ENCODE results near the gene RASGRP3. TPM values are rescaled to one million over a fixed set of nuclear protein-coding genes. Genes with fewer than 3 reads are reported as not detected.

Gene RASGRP3
- polyA plus RNA-seq, 1 donor: 19.6 TPM

DNA sequence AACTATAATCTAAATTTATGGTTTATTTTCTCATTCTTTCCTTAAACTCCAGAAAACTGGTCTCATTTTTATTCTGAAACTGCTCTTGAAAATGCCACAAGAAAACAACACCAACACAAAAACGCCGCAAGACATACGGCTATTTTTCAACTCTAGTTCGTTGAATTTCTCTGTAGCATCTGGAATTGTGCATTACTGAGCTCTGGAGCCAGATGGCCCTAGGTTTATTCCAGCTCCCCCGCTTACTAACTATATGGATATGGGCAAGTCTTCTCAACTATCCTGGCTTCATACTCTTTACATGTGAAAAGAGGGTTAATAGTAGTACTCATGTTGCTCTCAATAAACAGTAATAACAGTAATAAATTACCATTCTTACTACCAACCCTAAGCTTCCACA is 102.8 kb downstream of the RASGRP3 start:
- DNase-seq: no peak

DNA sequence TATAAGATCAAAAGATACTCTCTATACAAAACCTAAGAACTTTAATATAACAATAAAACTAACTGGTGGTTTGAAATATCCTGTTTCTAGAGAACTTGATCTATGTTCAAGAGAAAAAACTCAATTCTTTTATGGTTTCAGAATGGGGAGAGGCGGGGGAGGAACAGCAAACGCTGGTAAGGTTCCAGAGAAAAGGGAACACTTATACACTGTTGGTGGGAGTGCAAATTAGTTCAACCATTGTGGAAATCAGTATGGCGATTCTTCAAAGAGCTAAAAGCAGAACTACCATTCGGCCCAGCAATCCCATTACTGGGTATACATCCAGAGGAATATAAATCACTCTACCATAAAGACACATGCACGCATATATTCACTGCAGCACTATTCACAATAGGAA is 105.4 kb downstream of the RASGRP3 start:
- peak; percentile 20 for DNase-seq

DNA sequence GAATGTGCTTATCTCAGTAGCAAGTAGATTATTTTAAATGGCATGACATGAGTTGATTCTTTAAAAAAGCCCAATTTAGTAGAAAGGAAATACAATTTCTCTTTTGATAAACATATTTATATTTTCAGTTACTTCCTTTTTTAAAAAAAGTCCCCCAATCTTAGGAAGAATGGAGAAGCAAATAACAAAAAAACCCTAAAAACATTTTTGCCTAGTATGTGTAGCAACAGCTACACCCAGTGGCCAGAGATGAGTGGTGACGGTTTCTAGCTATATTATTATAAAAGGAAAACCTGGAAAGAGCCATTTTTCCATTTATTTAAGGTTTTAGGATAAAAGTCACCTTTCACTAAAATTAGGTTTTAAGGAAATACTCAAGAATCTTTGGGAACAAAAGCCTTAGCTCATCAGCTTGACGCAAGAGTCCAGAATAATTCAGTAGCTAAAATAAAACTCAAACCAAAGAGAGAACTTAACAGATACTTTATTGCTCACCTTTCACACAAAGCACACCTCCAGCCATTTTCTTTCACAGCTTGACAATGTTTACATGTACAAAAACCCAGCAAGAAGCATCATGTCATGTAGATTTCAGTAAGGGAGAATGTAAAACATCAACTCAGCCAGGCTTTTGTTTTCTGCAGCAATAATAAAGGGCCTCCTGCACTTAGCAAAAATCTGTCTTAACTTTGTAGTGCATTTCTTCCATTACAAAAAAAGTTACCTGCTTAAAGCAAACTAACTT is 106.9 kb downstream of the RASGRP3 start:
- DNase-seq: peak; percentile 60

DNA sequence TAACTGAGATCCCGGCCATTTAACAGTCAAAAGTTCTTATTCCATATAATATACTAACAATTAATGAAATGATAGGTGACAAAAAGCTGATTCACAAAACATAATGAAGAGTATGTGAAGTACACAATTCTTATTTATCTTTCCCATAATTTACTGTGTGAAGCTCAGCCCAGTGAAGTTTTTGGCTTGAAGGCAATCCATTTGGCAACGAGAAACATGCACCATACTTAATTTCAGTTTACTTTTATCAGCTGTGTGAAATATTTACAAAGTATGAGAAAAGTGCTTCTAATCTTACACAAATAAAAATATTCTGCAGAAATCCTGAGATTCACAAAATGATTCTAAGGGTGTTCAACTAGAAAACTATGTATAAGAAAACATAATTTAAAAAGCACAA is 110.3 kb downstream of the RASGRP3 start:
- no peak for DNase-seq

DNA sequence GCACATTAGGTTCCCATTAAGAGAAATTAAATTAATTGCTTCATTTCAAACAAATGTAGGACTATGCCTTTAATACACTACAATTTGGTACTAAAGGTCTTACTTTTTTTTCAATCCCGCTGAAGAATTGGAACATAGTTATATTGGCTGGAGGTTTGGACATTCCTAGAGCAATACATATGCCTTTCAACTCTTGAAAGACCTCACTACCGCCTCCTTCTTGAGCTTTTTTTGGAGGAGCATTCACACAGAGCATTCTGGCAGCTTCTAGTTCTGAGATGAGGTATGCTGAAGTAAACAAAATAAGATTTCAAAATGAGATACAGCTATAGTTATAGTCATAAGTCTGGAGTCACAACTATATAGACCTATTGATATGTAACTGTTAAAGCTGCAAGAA is 111.8 kb downstream of the RASGRP3 start:
- no peak for DNase-seq

DNA sequence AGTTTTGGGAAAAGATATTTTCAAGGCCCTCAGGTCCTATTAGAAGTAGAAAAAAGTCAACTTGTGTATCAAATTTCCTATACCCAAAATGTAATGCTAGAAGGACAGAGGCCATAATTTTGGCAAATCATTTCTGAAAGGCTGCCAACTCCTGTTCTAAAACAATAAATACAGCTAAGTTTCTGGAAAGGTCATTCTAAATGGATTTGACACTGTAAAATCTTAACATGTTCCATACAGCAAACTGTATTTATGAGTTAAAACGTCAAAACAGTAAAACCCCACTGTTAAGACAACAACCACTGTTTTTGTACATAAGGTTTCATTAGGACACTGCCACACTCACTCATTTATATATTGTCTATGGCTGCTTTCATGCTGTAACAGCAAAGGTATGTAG is 113.0 kb downstream of the RASGRP3 start:
- no peak for DNase-seq

DNA sequence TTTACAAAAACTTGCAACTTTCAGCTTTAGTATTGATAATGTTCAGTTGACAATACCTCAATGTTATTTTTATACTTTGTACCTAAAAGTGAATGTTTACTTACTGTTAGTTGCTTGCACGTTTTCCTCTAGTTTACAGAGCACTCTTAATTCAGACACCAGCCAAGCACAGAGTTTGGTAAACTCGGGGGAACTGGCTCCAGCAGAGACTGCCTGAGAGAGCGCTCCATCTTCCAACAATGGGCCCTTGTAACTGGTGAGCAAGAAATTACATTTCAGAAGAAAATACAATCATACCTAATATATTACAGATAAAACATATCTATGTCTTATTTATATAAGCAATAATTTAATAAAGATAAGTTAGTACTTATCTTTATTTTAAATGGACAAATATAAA is 118.9 kb downstream of the RASGRP3 start:
- DNase-seq: no peak

DNA sequence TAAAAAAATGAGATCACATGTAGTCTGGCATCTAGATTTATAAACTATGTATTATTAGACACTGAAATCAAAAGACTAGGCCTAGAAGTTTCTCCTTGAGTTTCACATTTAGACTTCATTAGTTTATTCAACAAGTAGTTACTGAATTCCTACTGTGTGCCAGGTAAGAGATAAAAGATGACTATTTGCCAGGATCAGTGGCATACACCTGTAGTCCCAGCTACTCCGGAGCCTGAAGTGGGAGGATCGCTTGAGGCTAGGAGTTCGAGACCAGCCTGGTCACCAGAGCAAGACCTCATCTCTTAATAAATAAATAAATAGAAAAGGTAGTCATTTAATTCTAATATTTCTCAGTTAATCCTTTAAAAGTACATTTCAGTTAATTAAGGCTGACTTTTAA is 120.6 kb downstream of the RASGRP3 start:
- DNase-seq: no peak

DNA sequence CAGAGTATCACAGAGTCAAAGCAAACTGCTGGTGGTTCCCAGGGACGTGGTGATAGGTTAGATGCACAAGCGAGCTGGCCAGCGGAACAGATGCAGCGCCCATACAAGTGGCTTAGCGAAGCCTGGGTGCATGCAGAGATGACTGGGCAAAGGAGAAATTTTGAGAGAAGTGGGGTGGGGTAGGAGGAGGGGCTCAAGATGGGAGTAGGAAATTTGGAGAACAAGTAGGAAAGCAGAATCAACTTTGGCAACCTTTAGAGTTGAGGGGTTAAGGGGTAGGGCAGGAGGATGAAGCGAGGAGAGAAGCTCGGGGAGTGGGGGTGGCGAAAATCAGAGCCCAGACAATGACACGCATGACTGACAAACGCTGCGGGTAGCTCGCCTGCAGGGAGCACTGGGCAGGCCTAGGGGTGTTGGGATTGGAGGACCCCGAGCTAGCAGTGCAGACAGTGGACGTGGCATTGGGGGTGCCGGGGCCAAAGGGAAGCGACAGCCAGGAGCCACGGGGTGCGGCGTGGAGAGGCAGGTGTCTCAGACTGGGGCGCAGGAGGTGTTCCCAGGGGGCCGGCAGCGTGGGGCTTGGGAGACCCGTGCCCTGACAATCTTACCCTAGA is 122.2 kb downstream of the RASGRP3 start:
- DNase-seq: no peak

DNA sequence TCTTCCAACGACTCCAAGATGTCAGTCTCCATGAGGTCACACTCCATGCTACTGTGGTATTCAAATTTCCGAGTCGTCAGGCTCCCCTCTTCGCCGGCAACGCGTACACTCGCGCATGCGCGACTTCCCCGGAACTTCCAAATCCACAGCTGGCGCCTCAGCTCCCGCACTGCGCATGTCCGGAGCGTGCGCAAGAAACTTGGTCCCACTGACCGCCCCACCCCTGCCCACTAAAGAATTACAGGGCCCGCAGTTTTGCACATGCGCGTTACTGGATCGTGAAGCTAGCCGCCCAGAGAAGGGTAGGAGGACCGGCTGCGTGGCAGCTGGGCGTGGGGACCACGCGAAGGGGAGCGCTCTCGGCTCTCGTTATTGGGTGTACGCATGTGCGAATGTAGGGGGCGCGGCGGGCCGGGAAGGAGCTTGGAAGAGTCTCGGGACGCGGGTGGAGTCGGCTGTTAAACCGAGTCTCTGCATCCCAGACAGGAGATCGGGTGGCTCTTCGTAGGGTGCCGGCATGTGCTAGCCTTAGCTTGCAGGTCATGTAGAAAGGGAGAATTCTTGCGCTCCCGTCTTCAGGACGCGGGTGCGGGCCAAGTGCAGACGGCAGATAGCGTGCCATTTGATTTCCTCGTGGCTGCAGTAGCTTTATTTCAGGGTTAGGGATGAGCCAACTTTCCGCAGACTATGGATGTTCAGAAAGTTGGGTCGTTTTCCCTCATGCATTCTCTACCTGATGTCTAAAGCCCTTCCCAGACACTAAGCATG is 122.9 kb downstream of the RASGRP3 start, which contains the start of gene FAM98A:
TSS of gene FAM98A (minus strand) at position 125 of the 768 bp plus-strand sequence. CDS start at position 47, 78 bp downstream.
- peak; percentile 99 for DNase-seq

DNA sequence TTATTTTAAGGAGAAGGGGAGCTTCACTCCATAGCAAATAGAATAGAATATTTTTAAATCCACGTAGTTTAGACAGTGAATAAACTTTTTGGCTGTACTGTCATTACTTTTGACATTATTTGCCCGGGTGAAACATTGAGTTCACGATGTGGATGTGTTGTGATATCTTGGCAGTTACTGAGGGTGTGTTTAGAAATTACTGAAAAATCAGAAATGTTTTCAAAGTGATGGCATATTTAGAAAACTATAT is 123.4 kb downstream of the RASGRP3 start:
- DNase-seq: no peak

DNA sequence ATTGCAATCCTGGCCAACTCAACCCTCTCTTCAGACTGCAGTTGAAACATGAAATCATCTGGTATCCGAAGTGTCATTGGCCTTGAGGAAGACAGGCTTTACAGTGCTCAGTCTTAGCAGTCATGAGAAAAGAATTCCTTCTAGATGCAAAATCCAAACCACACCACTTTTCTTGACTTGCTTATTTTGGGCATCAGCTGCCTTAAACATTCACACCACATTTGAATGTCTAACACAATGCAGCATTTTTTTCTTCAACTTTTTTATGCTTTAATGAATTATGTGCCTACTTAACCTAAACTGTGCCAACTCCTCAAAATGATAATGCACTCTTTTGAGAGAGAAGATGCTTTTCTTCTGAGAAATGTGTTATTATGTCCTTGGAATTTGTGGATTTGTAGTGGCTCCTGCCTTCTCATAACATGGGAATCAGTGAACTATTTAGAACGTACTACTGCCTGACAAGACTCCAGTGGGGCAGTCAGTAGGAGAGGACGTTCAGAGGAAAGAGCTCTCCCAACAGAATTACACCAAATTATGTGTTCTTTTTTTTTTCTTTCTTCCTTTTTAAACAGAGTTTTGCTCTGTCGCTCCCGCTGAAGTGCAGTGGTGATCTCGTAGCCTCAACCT is 125.9 kb downstream of the RASGRP3 start:
- no peak for DNase-seq

DNA sequence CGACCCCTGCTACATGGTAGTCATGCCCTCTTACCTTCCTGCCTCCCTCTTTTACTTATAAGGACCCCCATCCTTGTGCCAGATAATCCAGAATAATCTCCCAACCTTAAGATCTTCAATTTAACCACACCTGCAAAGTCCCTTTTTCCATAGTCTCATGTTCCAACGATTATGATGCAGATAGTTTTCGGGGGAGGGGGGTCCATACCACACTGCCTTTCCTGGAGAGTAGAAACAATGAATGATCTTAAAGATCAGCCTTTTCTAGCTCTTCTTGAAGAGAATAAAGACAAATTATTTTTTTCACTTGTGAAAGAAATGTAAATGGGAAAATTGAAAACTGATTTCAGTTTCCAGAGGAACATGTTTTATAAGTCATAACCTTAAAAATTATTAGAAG is 127.0 kb downstream of the RASGRP3 start:
- DNase-seq: no peak

DNA sequence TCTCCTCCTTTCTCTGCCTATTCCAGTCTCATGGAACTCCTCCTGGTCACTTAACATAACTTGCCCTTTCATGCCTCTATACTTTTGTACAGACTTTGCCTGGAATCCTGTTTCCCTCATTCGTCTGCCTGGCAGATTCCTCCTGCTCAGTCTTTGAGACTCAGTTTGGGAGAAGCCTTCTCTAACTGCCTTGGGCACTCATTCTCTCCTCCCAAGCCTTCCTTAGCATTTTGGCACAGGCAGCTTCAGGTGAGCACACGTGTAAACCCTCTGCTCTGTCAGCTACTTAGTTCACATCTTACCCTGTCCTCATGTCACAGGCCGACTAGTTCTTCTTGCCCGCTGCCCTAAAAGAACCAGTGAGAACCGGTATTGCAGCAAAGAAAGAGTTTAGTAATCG is 128.6 kb downstream of the RASGRP3 start:
- no peak for DNase-seq

DNA sequence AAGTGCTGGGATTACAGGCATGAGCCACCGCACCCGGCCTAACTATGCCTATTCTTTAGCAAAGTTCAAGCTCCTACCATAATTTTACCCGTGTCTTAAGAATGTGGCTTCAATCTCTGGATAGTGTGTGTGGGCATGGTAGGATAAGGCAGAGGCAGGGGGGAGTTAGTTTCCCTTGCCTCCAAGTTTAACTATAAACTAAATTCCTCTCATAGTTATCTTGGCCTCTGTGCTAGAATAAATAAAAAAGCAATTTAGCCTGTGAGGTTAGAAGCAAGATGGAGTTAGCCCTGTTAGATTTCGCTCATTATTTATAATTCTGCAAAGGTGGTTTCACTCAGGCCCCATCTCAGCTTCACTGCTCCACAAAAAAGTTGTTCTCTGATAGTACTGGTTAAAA is 129.7 kb downstream of the RASGRP3 start:
- no peak for DNase-seq

DNA sequence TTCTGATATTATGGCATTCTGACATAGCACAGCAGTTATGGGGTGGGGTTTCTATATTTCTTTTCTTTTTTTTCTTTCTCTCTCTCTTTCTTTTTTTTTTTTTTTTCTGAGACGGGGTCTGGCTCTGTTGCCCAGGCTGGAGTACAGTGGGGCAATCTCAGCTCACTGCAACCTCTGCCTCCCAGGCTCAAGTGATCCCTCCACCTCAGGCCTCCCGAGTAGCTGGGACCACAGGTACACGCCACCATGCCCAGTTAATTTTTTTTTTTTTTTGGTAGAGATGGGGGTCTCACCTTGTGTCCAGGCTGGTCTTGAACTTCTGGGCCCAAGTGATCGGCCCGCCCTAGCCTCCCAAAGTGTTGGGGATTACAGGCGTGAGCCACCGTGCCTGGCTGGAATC is 130.2 kb downstream of the RASGRP3 start:
- no peak for DNase-seq

DNA sequence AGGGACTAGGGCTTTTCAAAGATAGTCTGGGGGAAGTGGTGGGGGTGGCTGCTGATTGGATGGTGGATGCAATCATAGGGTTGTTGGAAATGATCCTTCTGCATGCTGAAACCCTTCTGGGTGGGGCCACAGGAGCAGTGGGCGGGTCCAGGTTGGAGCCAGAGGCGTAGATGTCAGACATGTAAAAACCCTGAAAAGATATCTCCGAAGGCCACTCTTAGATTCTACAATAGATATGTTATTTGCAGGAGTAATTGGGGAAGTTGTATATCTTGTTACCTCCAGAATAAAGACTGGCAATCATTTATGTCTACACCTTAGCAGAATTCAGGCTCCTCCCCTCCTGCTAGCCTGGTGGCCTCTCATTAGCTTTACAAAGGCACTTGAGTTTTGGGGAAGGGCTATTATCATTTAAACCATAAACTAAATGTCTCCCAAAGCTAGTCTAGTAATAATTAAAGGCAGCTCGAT is 130.8 kb downstream of the RASGRP3 start:
- no peak for DNase-seq

DNA sequence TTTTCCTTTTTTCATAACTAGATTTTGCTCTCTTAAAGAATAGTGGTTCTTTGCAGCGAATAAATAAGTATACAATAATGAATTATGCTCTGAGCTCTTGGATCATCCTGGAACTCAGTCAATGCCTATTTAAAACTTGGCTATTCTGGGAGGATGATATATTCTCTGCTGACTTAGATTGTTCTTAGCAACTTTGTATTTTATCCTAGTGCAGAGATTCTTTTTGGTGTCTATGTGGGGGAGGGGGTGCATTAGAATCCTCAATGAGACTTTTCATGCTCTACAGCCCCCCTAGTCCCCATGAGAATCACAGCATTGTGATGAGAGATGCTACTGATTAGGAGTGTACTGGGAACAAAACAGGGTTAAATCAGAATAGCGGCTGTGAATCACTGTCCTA is 131.5 kb downstream of the RASGRP3 start:
- no peak for DNase-seq

DNA sequence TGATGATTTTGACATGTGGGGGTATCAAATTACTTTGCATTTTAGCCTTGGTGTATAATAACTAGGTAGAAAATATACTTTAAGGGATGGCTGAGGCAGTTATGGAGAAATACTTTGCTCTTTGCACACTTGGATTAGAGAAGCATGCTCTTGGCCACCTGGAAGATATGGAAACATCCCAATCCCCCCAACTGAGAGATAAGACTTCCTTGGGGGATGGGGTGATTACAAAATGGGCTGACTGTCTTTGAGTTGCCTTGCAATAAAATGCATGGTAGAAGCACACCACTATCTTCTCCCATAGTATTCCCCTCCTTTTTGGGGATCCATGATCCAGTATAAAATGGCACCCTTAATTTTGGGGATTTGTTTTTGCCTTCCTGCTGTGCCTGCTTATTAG is 137.7 kb downstream of the RASGRP3 start:
- no peak for DNase-seq
